ENCODE data around the gene NINJ1.

Gene NINJ1

GRCh38 chr9:93137362-93137761 is 3.3 kb upstream of the NINJ1 start:
- no peak for TF ChIP-seq CTCF (IDR thresholded peaks at IDR 0.05; ENCODE audit: borderline replicate concordance, insufficient read depth, low read depth, low read length)

GRCh38 chr9:93136011-93136440 is 2.0 kb upstream of the NINJ1 start:
- H3K4me3 ChIP-seq (ENCODE audit: low read depth, low read length), result no peak overlapping the region
- TF ChIP-seq CTCF (IDR thresholded peaks at IDR 0.05; ENCODE audit: borderline replicate concordance, insufficient read depth, low read depth, low read length), result no peak

More at GRCh38 chr9:93137362-93137761, 3.3 kb upstream of the NINJ1 start:
- H3K4me3 ChIP-seq (ENCODE audit: low read depth, low read length), result no peak overlapping the region

- H3K4me3 ChIP-seq (ENCODE audit: low read depth, low read length), result peak overlapping the region; percentile 67
- no peak for TF ChIP-seq CTCF (IDR thresholded peaks at IDR 0.05; ENCODE audit: borderline replicate concordance, insufficient read depth, low read depth, low read length)
Measured at GRCh38 chr9:93134740-93135444, 841 bp upstream of the NINJ1 start.

- no peak for TF ChIP-seq CTCF (IDR thresholded peaks at IDR 0.05; ENCODE audit: borderline replicate concordance, insufficient read depth, low read depth, low read length)
- H3K4me3 ChIP-seq (ENCODE audit: low read depth, low read length), result peak overlapping the region; percentile 67
Measured at GRCh38 chr9:93133681-93134014, 403 bp downstream of the NINJ1 start.

GRCh38 chr9:93132946-93133680 is 938 bp downstream of the NINJ1 start:
- peak overlapping the region; percentile 67 for H3K4me3 ChIP-seq (ENCODE audit: low read depth, low read length)

GRCh38 chr9:93132287-93132927 is 1.6 kb downstream of the NINJ1 start:
- no peak overlapping the region for H3K4me3 ChIP-seq (ENCODE audit: low read depth, low read length)
- no peak for TF ChIP-seq CTCF (IDR thresholded peaks at IDR 0.05; ENCODE audit: borderline replicate concordance, insufficient read depth, low read depth, low read length)

More at GRCh38 chr9:93132946-93133680, 938 bp downstream of the NINJ1 start:
- TF ChIP-seq CTCF (IDR thresholded peaks at IDR 0.05; ENCODE audit: borderline replicate concordance, insufficient read depth, low read depth, low read length), result no peak
